A549 (cell line): ENCODE results near the gene ENGASE. TPM values are rescaled to one million over a fixed set of nuclear protein-coding genes. Genes with fewer than 3 reads are reported as not detected.

ENCODE experiments used
- ATAC-seq, 2 experiments: fragments of 200-7000 bp in 1 of 2; fragments of >200 bp in 1 of 2; cut with Nextera tagmentation in 1 of 2; cut with Tn5 transposase in 1 of 2; 3 replicates each; pipeline versions ENCODE4 v1.8.0 to v1.9.1; 2018 to 2020; ENCODE audit warnings: mild to moderate bottlenecking in 1 of 2, moderate library complexity in 1 of 2
- CTCF ChIA-PET: fragments of 300-600 bp; sonication (Branson Sonifier 250); formaldehyde crosslinking; extraction: SDS; loops from one replicate; lab custom pipeline; 2021; ENCODE audit warnings: antibody characterized with exemption, inconsistent platforms; lab: Yijun Ruan, JAX
- POLR2A ChIA-PET: fragments of 350-600 bp; formaldehyde crosslinking; extraction: SDS; loops from one replicate; lab custom pipeline; 2021; ENCODE audit warnings: antibody characterized with exemption, inconsistent platforms; lab: Yijun Ruan, JAX
- DNase-seq, 2 experiments: peaks; one replicate each; pipeline versions ENCODE4 v3.0.0 to v3.0.0-alpha.2; 2011 to 2016; ENCODE audit warnings: low read depth in 1 of 2, low spot score in 1 of 2
- FAIRE-seq: peaks from 2 replicates; lab custom pipeline; 2011; peaks lifted over from hg19 to GRCh38; lab: Jason Lieb, UNC
- H3K27ac ChIP-seq, 2 experiments: fragments of >200 bp; sonication (Bioruptor Twin); formaldehyde crosslinking; 3 replicates each; pipeline ENCODE4 v1.5.1; 2016 to 2017
- H3K4me1 ChIP-seq: fragments of >200 bp; sonication (Bioruptor Twin); formaldehyde crosslinking; 3 replicates; pipeline ENCODE4 v1.6.1; 2016
- H3K4me2 ChIP-seq: fragments of >200 bp; sonication (Bioruptor Twin); formaldehyde crosslinking; 3 replicates; pipeline ENCODE4 v1.6.1; 2016
- H3K4me3 ChIP-seq: fragments of >200 bp; sonication (Bioruptor Twin); formaldehyde crosslinking; 3 replicates; pipeline ENCODE4 v1.5.1; 2016
- H3K9me3 ChIP-seq: fragments of >200 bp; sonication (Bioruptor Twin); formaldehyde crosslinking; 3 replicates; pipeline ENCODE4 v1.6.1; 2016
- CEBPB ChIP-seq, 2 experiments: fragments of >200 bp in 1 of 2; sonication (Bioruptor Twin) in 1 of 2; formaldehyde crosslinking in 1 of 2; IDR thresholded peaks; 2 replicates each; pipeline ENCODE4 v1.6.1; 2012 to 2016
- CHD4 ChIP-seq: fragments of 200-600 bp; sonication (generic); IDR thresholded peaks from 2 replicates; pipeline ENCODE4 v1.6.1; 2016; ENCODE audit warnings: antibody characterized with exemption, mild to moderate bottlenecking, borderline replicate concordance
- CTCF ChIP-seq: fragments of >200 bp; sonication (Bioruptor Twin); formaldehyde crosslinking; IDR thresholded peaks from 3 replicates; pipeline ENCODE4 v1.5.1; 2016
- EHF ChIP-seq: fragments of 250-450 bp; sonication (Bioruptor Pico); IDR thresholded peaks from 2 replicates; pipeline ENCODE4 v1.5.0; 2020; ENCODE audit warnings: mild to moderate bottlenecking
- EHMT2 ChIP-seq: fragments of 200-600 bp; sonication (generic); IDR thresholded peaks from 2 replicates; pipeline ENCODE4 v1.6.1; 2016; ENCODE audit warnings: antibody characterized with exemption, low read depth, mild to moderate bottlenecking, moderate library complexity
- ELK1 ChIP-seq: fragments of 150-350 bp; IDR thresholded peaks from 2 replicates; pipeline ENCODE4 v1.6.1; 2014; ENCODE audit warnings: low read depth, mild to moderate bottlenecking, low read length
- FOSL2 ChIP-seq, 2 experiments: fragments of 450-650 bp in 1 of 2; fragments of >200 bp in 1 of 2; sonication (Bioruptor Twin) in 1 of 2; formaldehyde crosslinking; IDR thresholded peaks; 2 replicates each; pipeline versions ENCODE4 v1.5.0 to v1.6.1; 2016 to 2020; ENCODE audit warnings: mild to moderate bottlenecking in 1 of 2, moderate library complexity in 1 of 2
- FOXS1 ChIP-seq: fragments of 250-450 bp; sonication (Bioruptor Pico); IDR thresholded peaks from 2 replicates; pipeline ENCODE4 v1.5.0; 2020; ENCODE audit warnings: mild to moderate bottlenecking, moderate library complexity
- HMGXB4 ChIP-seq: fragments of 250-450 bp; sonication (Bioruptor Pico); IDR thresholded peaks from 2 replicates; pipeline ENCODE4 v1.5.0; 2021; ENCODE audit warnings: mild to moderate bottlenecking, moderate library complexity, borderline replicate concordance
- HOXA7 ChIP-seq: fragments of 250-450 bp; sonication (Bioruptor Pico); IDR thresholded peaks from 2 replicates; pipeline ENCODE4 v1.5.0; 2020; ENCODE audit warnings: mild to moderate bottlenecking, moderate library complexity
- HOXB5 ChIP-seq: fragments of 250-450 bp; sonication (Bioruptor Pico); IDR thresholded peaks from 2 replicates; pipeline ENCODE4 v1.5.0; 2020; ENCODE audit warnings: mild to moderate bottlenecking, moderate library complexity
- JUN ChIP-seq, 2 experiments: fragments of >200 bp; sonication (Bioruptor Twin); formaldehyde crosslinking; IDR thresholded peaks; 2 replicates in 1 of 2; 3 replicates in 1 of 2; pipeline ENCODE4 v1.6.1; 2016 to 2017
- JUNB ChIP-seq: fragments of >200 bp; sonication (Bioruptor Twin); formaldehyde crosslinking; IDR thresholded peaks from 2 replicates; pipeline ENCODE4 v1.6.1; 2016
- KDM1A ChIP-seq: fragments of 200-600 bp; sonication (generic); IDR thresholded peaks from 2 replicates; pipeline ENCODE4 v1.6.1; 2016; ENCODE audit warnings: low read depth, mild to moderate bottlenecking
- KDM5A ChIP-seq: fragments of 200-600 bp; sonication (generic); IDR thresholded peaks from 2 replicates; pipeline ENCODE4 v1.6.1; 2016; ENCODE audit warnings: antibody characterized with exemption, mild to moderate bottlenecking
- MAX ChIP-seq: IDR thresholded peaks from 2 replicates; pipeline ENCODE4 v1.6.1; 2012
- NFE2L2 ChIP-seq: fragments of 150-350 bp; conservative IDR thresholded peaks from 2 replicates; pipeline ENCODE4 v1.6.1; 2014; ENCODE audit warnings: low read length
- NPAS2 ChIP-seq: fragments of 250-450 bp; sonication (Bioruptor Pico); IDR thresholded peaks from 2 replicates; pipeline ENCODE4 v1.8.0; 2022; ENCODE audit warnings: mild to moderate bottlenecking, moderate library complexity, borderline replicate concordance
- POLR2AphosphoS2 ChIP-seq: conservative IDR thresholded peaks from 2 replicates; pipeline ENCODE4 v1.6.1; 2012; ENCODE audit warnings: low read length, improper control_type of control experiment, inconsistent platforms
- TP53 ChIP-seq: fragments of 250-450 bp; sonication (Bioruptor Pico); IDR thresholded peaks from 2 replicates; pipeline ENCODE4 v1.5.0; 2021; ENCODE audit warnings: mild to moderate bottlenecking, moderate library complexity
- ZC3H11A ChIP-seq: fragments of 450-650 bp; IDR thresholded peaks from 2 replicates; pipeline ENCODE4 v1.6.1; 2014; ENCODE audit warnings: antibody characterized with exemption, mild to moderate bottlenecking
- WGBS: methylation state at CpG from one replicate; pipeline ENCODE4 v1.1.6; 2017; ENCODE audit errors: missing lambda C conversion rate; 5-methylcytosine and 5-hydroxymethylcytosine counted together
- polyA plus RNA-seq, 4 experiments: library from polyadenylated mRNA; depleted of rRNA in 3 of 4; stranded (reverse); fragments of >200 nt; fragmentation: RNase III in 1 of 4; extraction: RNeasy Plus Mini Kit Qiagen cat#74134 plus additional on column Dnase treatment in 1 of 4; gene quantifications; 2 replicates in 3 of 4; 3 replicates in 1 of 4; pipeline ENCODE4 v1.2.3, GENCODE V29; 2011 to 2017

ENGASE gene
- polyA plus RNA-seq, 2 of the 4 experiments (the other 2 are of a cell fraction): 13.4 to 41.7 TPM

- H3K27ac ChIP-seq: no peak overlapping the region
- TF ChIP-seq FOSL2 (IDR thresholded peaks at IDR 0.05) (no peak), FOSL2 (CRISPR knock-in tag; IDR thresholded peaks at IDR 0.05) (peak; percentile 15; the same call in 1 of the 2 replicates), EHF (CRISPR knock-in tag) (no peak)
- peak; percentile 6 to 20; a peak in 4 of 6 replicates for ATAC-seq
- DNase-seq: no peak
- POLR2A ChIA-PET: no interaction called here
- CTCF ChIA-PET: interaction anchor here (0.9 to 19.8 kb wide), 6 partner anchors 8 to 305 kb away, joined by 4 to 555 read pairs (median 14); no protein-coding TSS in a partner anchor
- H3K4me3 ChIP-seq: no peak overlapping the region
- 90% methylated on average over 15 of the region's 15 CpGs for WGBS
- H3K4me1 ChIP-seq: 0 out of 3 replicates have a peak, but pooled peaks cover 6% of the 10 kb centered on the region
- H3K4me2 ChIP-seq: no peak overlapping the region
- FAIRE-seq: no peak
- H3K9me3 ChIP-seq: no peaks in the 10 kb centered on the region
These were observed 20.9 kb downstream of the ENGASE start for GRCh38 chr17:79095345-79096055.

GRCh38 chr17:79096477-79096876, 21.9 kb downstream of the ENGASE start:
- ChIA-PET CTCF (interaction anchor here (3.1 to 19.8 kb wide), 3 partner anchors 9 to 294 kb away, joined by 21 to 555 read pairs (median 38); no protein-coding TSS in a partner anchor), POLR2A (no interaction called here)
- Histone ChIP-seq H3K4me1 (0 out of 3 replicates have a peak, but pooled peaks cover 6% of the 10 kb centered on the region), H3K4me3 (no peak overlapping the region), H3K4me2 (no peak overlapping the region), H3K9me3 (no peaks in the 10 kb centered on the region), H3K27ac (no peak overlapping the region)
- WGBS: 75% methylated on average over 15 of the region's 16 CpGs
- TF ChIP-seq JUNB (no peak), KDM5A (no peak), JUN (IDR thresholded peaks at IDR 0.05) (no peak), HOXB5 (no peak), CEBPB (IDR thresholded peaks at IDR 0.05) (no peak), EHF (CRISPR knock-in tag) (no peak), FOXS1 (no peak), POLR2AphosphoS2 (no peak), CHD4 (no peak), ELK1 (no peak), HMGXB4 (no peak), ZC3H11A (no peak), EHMT2 (no peak), NFE2L2 (no peak), HOXA7 (no peak), TP53 (no peak)
- ATAC-seq: no peak
- FAIRE-seq: no peak
- DNase-seq: no peak

GRCh38 chr17:79097226-79098055, 22.8 kb downstream of the ENGASE start:
- Histone ChIP-seq H3K4me1 (0 out of 3 replicates have a peak, but pooled peaks cover 6% of the 10 kb centered on the region), H3K27ac (no peak overlapping the region), H3K4me2 (peak overlapping the region; percentile 40; the same call in 2 of the 3 replicates), H3K4me3 (no peak overlapping the region), H3K9me3 (no peaks in the 10 kb centered on the region)
- ChIA-PET POLR2A (no interaction called here), CTCF (interaction anchor here (0.6 to 9.7 kb wide), 5 partner anchors 10 to 295 kb away, joined by 3 to 67 read pairs (median 21); no protein-coding TSS in a partner anchor)
- TF ChIP-seq CTCF (no peak), MAX (no peak), NPAS2 (no peak), KDM1A (no peak)
- FAIRE-seq: no peak
- no peak for DNase-seq
- 55% methylated on average over 23 of the region's 52 CpGs for WGBS
- ATAC-seq: no peak
